Activated T-cell treated with anti-CD3 and anti-CD28 coated beads for 48 hours (primary cell): ENCODE measurements around the gene ADAMTS7.
A peak's percentile ranks its signal among the peaks of the same experiment; 100 is the strongest.
"Not testable (repeated sequence)": the region's sequence is repeated elsewhere in the genome, so short reads cannot be mapped to it uniquely, and the experiment has no call there.

Experiments
- DNase-seq: peaks from one replicate; pipeline ENCODE4 v3.0.0-alpha.2; 2020; ENCODE audit warnings: low read depth

Gene ADAMTS7

GRCh38 chr15:78763796-78764241 lies 47.4 kb downstream of the ADAMTS7 start:
- no peak for DNase-seq

GRCh38 chr15:78762985-78763795 lies 48.1 kb downstream of the ADAMTS7 start:
- DNase-seq = no peak

- DNase-seq = not testable (repeated sequence)
These were observed 48.8 kb downstream of the ADAMTS7 start for GRCh38 chr15:78762386-78762961.

- DNase-seq = no peak
These were observed 49.3 kb downstream of the ADAMTS7 start for GRCh38 chr15:78761891-78762385.

GRCh38 chr15:78761475-78761874 lies 49.8 kb downstream of the ADAMTS7 start:
- peak; percentile 65 for DNase-seq

GRCh38 chr15:78761020-78761419 lies 50.2 kb downstream of the ADAMTS7 start:
- DNase-seq = no peak

- DNase-seq = not testable (repeated sequence)
These were observed 51.0 kb downstream of the ADAMTS7 start for GRCh38 chr15:78760091-78760882.

GRCh38 chr15:78759361-78759998 lies 51.8 kb downstream of the ADAMTS7 start:
- not testable (repeated sequence) for DNase-seq

GRCh38 chr15:78758486-78759200 lies 52.6 kb downstream of the ADAMTS7 start:
- not testable (repeated sequence) for DNase-seq

GRCh38 chr15:78758084-78758483 lies 53.2 kb downstream of the ADAMTS7 start:
- DNase-seq = not testable (repeated sequence)

GRCh38 chr15:78757636-78757905 lies 53.7 kb downstream of the ADAMTS7 start:
- no peak for DNase-seq

GRCh38 chr15:78756781-78757635 lies 54.3 kb downstream of the ADAMTS7 start:
- DNase-seq = peak; percentile 55

GRCh38 chr15:78755900-78756591 lies 55.2 kb downstream of the ADAMTS7 start:
- peak; percentile 34 for DNase-seq

- not testable (repeated sequence) for DNase-seq
These were observed 56.5 kb downstream of the ADAMTS7 start for GRCh38 chr15:78754637-78755280.

GRCh38 chr15:78753751-78754535 lies 57.3 kb downstream of the ADAMTS7 start:
- not testable (repeated sequence) for DNase-seq

- DNase-seq = not testable (repeated sequence)
These were observed 58.0 kb downstream of the ADAMTS7 start for GRCh38 chr15:78753359-78753659.

GRCh38 chr15:78752492-78753358 lies 58.5 kb downstream of the ADAMTS7 start:
- no peak for DNase-seq

GRCh38 chr15:78751602-78751979 lies 59.7 kb downstream of the ADAMTS7 start:
- no peak for DNase-seq
